ENCODE results near the gene ENTPD2. TPM values are rescaled to one million over a fixed set of nuclear protein-coding genes. Genes with fewer than 3 reads are reported as not detected.

Gene ENTPD2
- total and polyA plus RNA-seq, 4 donors: 0.09 to 0.40 (median 0.21) TPM

DNA sequence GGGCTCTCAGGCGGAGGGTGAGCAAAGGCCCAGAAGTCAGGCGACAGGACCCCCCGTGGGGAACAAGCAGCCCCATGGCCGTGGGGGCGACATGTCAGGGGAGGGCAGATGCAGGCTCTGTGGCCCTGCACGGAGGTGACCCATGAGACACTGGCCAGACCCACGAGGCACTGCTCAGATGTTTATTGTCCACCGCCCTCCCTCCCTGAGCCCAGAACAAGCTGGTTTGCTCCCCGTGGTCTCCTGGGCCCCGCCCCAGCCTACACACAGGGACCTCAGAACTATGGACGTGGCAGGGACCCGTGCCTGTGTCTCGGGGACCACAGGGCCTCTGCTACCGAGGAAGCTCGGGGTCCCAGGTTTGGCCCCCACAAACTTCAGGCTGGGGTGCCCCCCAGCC is 23.9 kb downstream of the ENTPD2 start:
- Histone ChIP-seq H3K9ac (ENCODE audit: low read depth in 1 of 2, low read length in 2 of 2) (no peak overlapping the region), H3K36me3 (ENCODE audit: control insufficient read depth in 4 of 4, insufficient read depth in 3 of 4, low read depth in 1 of 4, low read length in 3 of 4) (no peaks in the 10 kb centered on the region), H3K27me3 (ENCODE audit: control insufficient read depth in 4 of 4, insufficient read depth in 4 of 4, low read length in 3 of 4) (no peaks in the 10 kb centered on the region), H3K4me1 (ENCODE audit: control insufficient read depth in 4 of 4, insufficient read depth in 4 of 4, low read length in 3 of 4) (peaks cover 25 to 46% (median 37%) of the 10 kb centered on the region in 4 donors), H3K4me3 (ENCODE audit: low read depth in 1 of 3, low read length in 3 of 3) (no peak overlapping the region), H3K27ac (ENCODE audit: low read depth in 1 of 2, low read length in 2 of 2) (peak overlapping the region; percentile 6 to 53), H3K9me3 (ENCODE audit: control insufficient read depth in 4 of 4, low read length in 3 of 4) (no peaks in the 10 kb centered on the region)
- TF ChIP-seq NR2F2 (IDR thresholded peaks at IDR 0.05) (no peak), CTCF (IDR thresholded peaks at IDR 0.05; ENCODE audit: low read depth, low read length, missing input control) (no peak), HNF4A (conservative IDR thresholded peaks at IDR 0.05) (no peak), FOXA2 (IDR thresholded peaks at IDR 0.05) (no peak), RXRA (IDR thresholded peaks at IDR 0.05) (no peak), MAX (IDR thresholded peaks at IDR 0.05) (no peak), TAF1 (conservative IDR thresholded peaks at IDR 0.05) (no peak), SP1 (IDR thresholded peaks at IDR 0.05) (no peak)
- DNase-seq (ENCODE audit: low spot score): no peak
- 72% methylated on average over 15 of the region's 15 CpGs for WGBS

GRCh38 chr9:137029058-137029936 is 24.6 kb downstream of the ENTPD2 start:
- H3K9me3 ChIP-seq (ENCODE audit: control insufficient read depth in 4 of 4, low read length in 3 of 4): no peaks in the 10 kb centered on the region
- no peaks in the 10 kb centered on the region for H3K27me3 ChIP-seq (ENCODE audit: control insufficient read depth in 4 of 4, insufficient read depth in 4 of 4, low read length in 3 of 4)
- no peak overlapping the region for H3K9ac ChIP-seq (ENCODE audit: low read depth in 1 of 2, low read length in 2 of 2)
- H3K36me3 ChIP-seq (ENCODE audit: control insufficient read depth in 4 of 4, insufficient read depth in 3 of 4, low read depth in 1 of 4, low read length in 3 of 4): no peaks in the 10 kb centered on the region
- H3K27ac ChIP-seq (ENCODE audit: low read depth in 1 of 2, low read length in 2 of 2): peak overlapping the region; percentile 25 to 53
- TF ChIP-seq NR2F2 (IDR thresholded peaks at IDR 0.05) (peak; percentile 60), MAX (IDR thresholded peaks at IDR 0.05) (no peak), HNF4G (IDR thresholded peaks at IDR 0.05) (no peak), CTCF (IDR thresholded peaks at IDR 0.05; ENCODE audit: low read depth, low read length, missing input control) (peak; percentile 80), RXRA (IDR thresholded peaks at IDR 0.05) (no peak), JUND (IDR thresholded peaks at IDR 0.05) (no peak), RAD21 (IDR thresholded peaks at IDR 0.05) (peak; percentile 41 to 77), GABPA (IDR thresholded peaks at IDR 0.05 in 1 of 2, conservative IDR thresholded peaks at IDR 0.05 in 1 of 2) (no peak), EGR1 (IDR thresholded peaks at IDR 0.05; ENCODE audit: low read depth in 2 of 2) (no peak), FOXA2 (IDR thresholded peaks at IDR 0.05) (no peak), YY1 (IDR thresholded peaks at IDR 0.05) (no peak), HNF4A (conservative IDR thresholded peaks at IDR 0.05) (no peak), TAF1 (conservative IDR thresholded peaks at IDR 0.05) (no peak), SP1 (IDR thresholded peaks at IDR 0.05) (peak; percentile 9), FOXA1 (IDR thresholded peaks at IDR 0.05) (no peak), REST (IDR thresholded peaks at IDR 0.05) (no peak)
- TF ChIP-seq, protein P1, sequence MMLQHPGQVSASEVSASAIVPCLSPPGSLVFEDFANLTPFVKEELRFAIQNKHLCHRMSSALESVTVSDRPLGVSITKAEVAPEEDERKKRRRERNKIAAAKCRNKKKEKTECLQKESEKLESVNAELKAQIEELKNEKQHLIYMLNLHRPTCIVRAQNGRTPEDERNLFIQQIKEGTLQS (IDR thresholded peaks at IDR 0.05): no peak
- H3K4me3 ChIP-seq (ENCODE audit: low read depth in 1 of 3, low read length in 3 of 3): peak overlapping the region in 1 of 3 donors; percentile 72
- H3K4me1 ChIP-seq (ENCODE audit: control insufficient read depth in 4 of 4, insufficient read depth in 4 of 4, low read length in 3 of 4): peaks cover 28 to 51% (median 35%) of the 10 kb centered on the region in 4 donors
- WGBS: 31% methylated on average over 19 of the region's 19 CpGs
- DNase-seq (ENCODE audit: low spot score): peak; percentile 88
